OCI-LY3 (cell line): Measurements from ENCODE around the gene COX6A2.

Source experiments
- H2AFZ ChIP-seq: fragments of 200-600, 300-600 bp; shearing (Covaris generic); 2 replicates; pipeline ENCODE4 v1.6.0; 2014; ENCODE audit warnings: antibody characterized with exemption, low read depth, low read length
- H3K27ac ChIP-seq: fragments of 200-600, 300-600 bp; sonication (generic); 2 replicates; pipeline ENCODE4 v1.5.1; 2014; ENCODE audit warnings: mild to moderate bottlenecking, low read length, moderate library complexity, mixed read lengths
- H3K27me3 ChIP-seq: fragments of 200-600, 300-600 bp; sonication (generic); 2 replicates; pipeline ENCODE4 v1.6.1; 2014; ENCODE audit warnings: low read depth, low read length, mixed read lengths
- H3K36me3 ChIP-seq: fragments of 200-600, 300-600 bp; sonication (generic); replicated peaks from 2 replicates; pipeline ENCODE3; 2014; ENCODE audit warnings: low read depth, low read length, mixed read lengths
- H3K4me1 ChIP-seq: fragments of 300-600, 200-600 bp; sonication (generic); 2 replicates; pipeline ENCODE4 v1.6.1; 2014; ENCODE audit warnings: low read length, mixed read lengths
- H3K4me2 ChIP-seq: fragments of 200-600, 300-600 bp; sonication (generic); 2 replicates; pipeline ENCODE4 v1.6.1; 2014; ENCODE audit warnings: low read length, mixed read lengths
- H3K4me3 ChIP-seq: fragments of 300-600, 200-600 bp; sonication (generic); 2 replicates; pipeline ENCODE4 v1.5.1; 2014; ENCODE audit warnings: antibody characterized with exemption, mild to moderate bottlenecking, low read length, moderate library complexity
- H3K79me2 ChIP-seq: fragments of 300-600, 200-600 bp; shearing (Covaris generic); 2 replicates; pipeline ENCODE4 v1.6.1; 2014; ENCODE audit warnings: mild to moderate bottlenecking, low read length, mixed read lengths
- H3K9ac ChIP-seq: fragments of 300-600, 200-600 bp; shearing (Covaris generic); 2 replicates; pipeline ENCODE4 v1.6.0; 2014; ENCODE audit warnings: mild to moderate bottlenecking, low read length, moderate library complexity
- H3K9me3 ChIP-seq: fragments of 200-600, 300-600 bp; shearing (Covaris generic); 2 replicates; pipeline ENCODE4 v1.6.1; 2014; ENCODE audit warnings: low read length, mixed read lengths; ENCODE audit not compliant: insufficient read depth
- H4K20me1 ChIP-seq: fragments of 200-600, 300-600 bp; sonication (generic); 2 replicates; pipeline ENCODE4 v1.6.1; 2016; ENCODE audit warnings: low read length, mixed read lengths; ENCODE audit not compliant: insufficient read depth
- EZH2phosphoT487 ChIP-seq: fragments of 200-600 bp; shearing (Covaris generic); IDR thresholded peaks from 2 replicates; pipeline ENCODE4 v1.6.1; 2018; ENCODE audit warnings: antibody characterized with exemption, mixed run types, low read depth
- TF ChIP-seq, protein P1 (sequence below): fragments of 200-600, 300-600 bp; sonication (generic); IDR thresholded peaks from 2 replicates; pipeline ENCODE4 v1.5.1; 2014; ENCODE audit warnings: antibody characterized with exemption, low read length, low read depth

COX6A2 gene

GRCh38 chr16:31412750-31413149, 15.4 kb downstream of the COX6A2 start:
- Histone ChIP-seq H3K9ac (no peak overlapping the region), H4K20me1 (no peaks in the 10 kb centered on the region), H3K27me3 (peaks cover 3% of the 10 kb centered on the region; the same call in 1 of the 2 replicates), H3K4me3 (no peak overlapping the region), H3K27ac (no peak overlapping the region), H3K4me1 (no peaks in the 10 kb centered on the region), H3K36me3 (no peaks in the 10 kb centered on the region), H3K4me2 (no peak overlapping the region), H3K9me3 (no peaks in the 10 kb centered on the region), H3K79me2 (no peaks in the 10 kb centered on the region), H2AFZ (no peak overlapping the region)
- TF ChIP-seq, protein P1, sequence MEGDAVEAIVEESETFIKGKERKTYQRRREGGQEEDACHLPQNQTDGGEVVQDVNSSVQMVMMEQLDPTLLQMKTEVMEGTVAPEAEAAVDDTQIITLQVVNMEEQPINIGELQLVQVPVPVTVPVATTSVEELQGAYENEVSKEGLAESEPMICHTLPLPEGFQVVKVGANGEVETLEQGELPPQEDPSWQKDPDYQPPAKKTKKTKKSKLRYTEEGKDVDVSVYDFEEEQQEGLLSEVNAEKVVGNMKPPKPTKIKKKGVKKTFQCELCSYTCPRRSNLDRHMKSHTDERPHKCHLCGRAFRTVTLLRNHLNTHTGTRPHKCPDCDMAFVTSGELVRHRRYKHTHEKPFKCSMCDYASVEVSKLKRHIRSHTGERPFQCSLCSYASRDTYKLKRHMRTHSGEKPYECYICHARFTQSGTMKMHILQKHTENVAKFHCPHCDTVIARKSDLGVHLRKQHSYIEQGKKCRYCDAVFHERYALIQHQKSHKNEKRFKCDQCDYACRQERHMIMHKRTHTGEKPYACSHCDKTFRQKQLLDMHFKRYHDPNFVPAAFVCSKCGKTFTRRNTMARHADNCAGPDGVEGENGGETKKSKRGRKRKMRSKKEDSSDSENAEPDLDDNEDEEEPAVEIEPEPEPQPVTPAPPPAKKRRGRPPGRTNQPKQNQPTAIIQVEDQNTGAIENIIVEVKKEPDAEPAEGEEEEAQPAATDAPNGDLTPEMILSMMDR: no peak
- TF ChIP-seq EZH2phosphoT487: no peak

DNA sequence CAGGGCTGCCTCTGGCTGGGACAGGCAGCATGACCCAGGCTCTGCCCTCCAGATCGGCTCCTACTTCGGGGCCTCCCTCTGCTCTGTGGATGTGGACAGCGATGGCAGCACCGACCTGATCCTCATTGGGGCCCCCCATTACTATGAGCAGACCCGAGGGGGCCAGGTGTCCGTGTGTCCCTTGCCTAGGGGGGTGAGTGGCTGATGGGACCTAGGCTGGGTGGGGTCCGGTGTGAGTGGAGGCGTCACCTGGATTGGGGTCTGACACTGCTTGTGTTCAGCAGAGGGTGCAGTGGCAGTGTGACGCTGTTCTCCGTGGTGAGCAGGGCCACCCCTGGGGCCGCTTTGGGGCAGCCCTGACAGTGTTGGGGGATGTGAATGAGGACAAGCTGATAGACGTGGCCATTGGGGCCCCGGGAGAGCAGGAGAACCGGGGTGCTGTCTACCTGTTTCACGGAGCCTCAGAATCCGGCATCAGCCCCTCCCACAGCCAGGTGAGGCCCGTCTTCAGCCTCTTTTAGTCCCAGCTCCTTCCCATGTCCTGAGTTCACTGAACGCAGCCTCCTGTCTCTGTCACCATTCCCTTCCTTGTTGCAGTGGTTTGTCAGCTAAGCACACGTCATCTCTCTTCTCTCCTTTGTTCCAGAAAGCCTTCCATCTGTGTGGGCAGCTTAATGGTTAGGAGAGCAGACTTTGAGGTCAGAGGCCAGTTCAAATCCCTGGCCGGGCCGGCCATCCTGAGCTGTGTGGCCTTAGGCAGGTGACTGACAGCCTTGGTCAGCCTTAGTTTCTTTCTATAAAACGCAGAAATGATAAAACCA, 16.9 kb downstream of the COX6A2 start:
- Histone ChIP-seq H3K36me3 (no peaks in the 10 kb centered on the region), H2AFZ (no peak overlapping the region), H3K9me3 (no peaks in the 10 kb centered on the region), H3K4me1 (no peaks in the 10 kb centered on the region), H3K9ac (no peak overlapping the region), H4K20me1 (no peaks in the 10 kb centered on the region), H3K4me3 (no peak overlapping the region), H3K79me2 (no peaks in the 10 kb centered on the region), H3K27ac (no peak overlapping the region), H3K4me2 (no peak overlapping the region), H3K27me3 (no peaks in the 10 kb centered on the region; the same call in 1 of the 2 replicates)
- no peak for TF ChIP-seq EZH2phosphoT487
- TF ChIP-seq, protein P1: no peak

- Histone ChIP-seq H3K27ac (no peak overlapping the region), H3K9me3 (no peaks in the 10 kb centered on the region), H3K4me2 (no peak overlapping the region), H4K20me1 (no peaks in the 10 kb centered on the region), H3K79me2 (no peaks in the 10 kb centered on the region), H3K9ac (no peak overlapping the region), H3K36me3 (no peaks in the 10 kb centered on the region), H2AFZ (no peak overlapping the region), H3K4me3 (no peak overlapping the region), H3K27me3 (no peaks in the 10 kb centered on the region), H3K4me1 (no peaks in the 10 kb centered on the region)
- TF ChIP-seq, protein P1: no peak
- no peak for TF ChIP-seq EZH2phosphoT487
Measured at GRCh38 chr16:31410082-31410481, 18.1 kb downstream of the COX6A2 start.

DNA sequence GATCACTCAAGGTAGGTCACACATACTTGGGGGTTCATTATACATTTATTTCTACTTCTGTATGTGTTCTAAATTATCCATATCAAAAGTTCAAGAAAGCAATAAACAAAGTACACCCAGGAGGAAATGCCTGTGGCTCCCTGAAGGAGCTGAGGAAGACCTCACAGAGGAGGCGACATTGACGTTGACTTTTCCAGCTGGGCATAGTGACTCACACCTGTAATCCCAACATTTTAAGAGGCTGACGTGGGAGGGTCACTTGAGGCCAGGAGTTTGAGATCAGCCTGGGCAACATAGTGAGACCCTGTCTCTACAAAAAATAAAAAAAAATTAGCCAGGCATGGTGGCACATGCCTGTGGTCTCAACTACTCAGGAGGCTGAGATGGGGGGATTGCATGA, 18.7 kb downstream of the COX6A2 start:
- Histone ChIP-seq H3K9me3 (no peaks in the 10 kb centered on the region), H3K4me3 (no peak overlapping the region), H3K9ac (no peak overlapping the region), H3K27ac (no peak overlapping the region), H3K4me2 (no peak overlapping the region), H3K4me1 (no peaks in the 10 kb centered on the region), H2AFZ (no peak overlapping the region), H3K79me2 (no peaks in the 10 kb centered on the region), H3K36me3 (no peaks in the 10 kb centered on the region), H3K27me3 (no peaks in the 10 kb centered on the region), H4K20me1 (no peaks in the 10 kb centered on the region)
- TF ChIP-seq, protein P1: no peak
- TF ChIP-seq EZH2phosphoT487: no peak
